Measurements from ENCODE around the gene DNM3.

GRCh38 chr1:172178886-172179285 is 337.6 kb downstream of the DNM3 start:
- TF ChIP-seq, protein P1, sequence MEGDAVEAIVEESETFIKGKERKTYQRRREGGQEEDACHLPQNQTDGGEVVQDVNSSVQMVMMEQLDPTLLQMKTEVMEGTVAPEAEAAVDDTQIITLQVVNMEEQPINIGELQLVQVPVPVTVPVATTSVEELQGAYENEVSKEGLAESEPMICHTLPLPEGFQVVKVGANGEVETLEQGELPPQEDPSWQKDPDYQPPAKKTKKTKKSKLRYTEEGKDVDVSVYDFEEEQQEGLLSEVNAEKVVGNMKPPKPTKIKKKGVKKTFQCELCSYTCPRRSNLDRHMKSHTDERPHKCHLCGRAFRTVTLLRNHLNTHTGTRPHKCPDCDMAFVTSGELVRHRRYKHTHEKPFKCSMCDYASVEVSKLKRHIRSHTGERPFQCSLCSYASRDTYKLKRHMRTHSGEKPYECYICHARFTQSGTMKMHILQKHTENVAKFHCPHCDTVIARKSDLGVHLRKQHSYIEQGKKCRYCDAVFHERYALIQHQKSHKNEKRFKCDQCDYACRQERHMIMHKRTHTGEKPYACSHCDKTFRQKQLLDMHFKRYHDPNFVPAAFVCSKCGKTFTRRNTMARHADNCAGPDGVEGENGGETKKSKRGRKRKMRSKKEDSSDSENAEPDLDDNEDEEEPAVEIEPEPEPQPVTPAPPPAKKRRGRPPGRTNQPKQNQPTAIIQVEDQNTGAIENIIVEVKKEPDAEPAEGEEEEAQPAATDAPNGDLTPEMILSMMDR (IDR thresholded peaks at IDR 0.05; ENCODE audit: low read length): no peak
- TF ChIP-seq EZH2 (optimal IDR thresholded peaks at IDR 0.05; ENCODE audit: low read depth, low read length): no peak
